ENCODE measurements around the gene PPP2R2C.

GRCh38 chr4:6499238-6499600 is 26.8 kb upstream of the PPP2R2C start:
- TF ChIP-seq CTCF (IDR thresholded peaks at IDR 0.05 in 8 of 11, conservative IDR thresholded peaks at IDR 0.05 in 3 of 11) (no peak), POLR2AphosphoS5 (IDR thresholded peaks at IDR 0.05) (no peak), POLR2A (IDR thresholded peaks at IDR 0.05) (no peak)
